OCI-LY3 (cell line): ENCODE data around the gene SEBOX.

Source experiments
- H2AFZ ChIP-seq: fragments of 200-600, 300-600 bp; shearing (Covaris generic); 2 replicates; pipeline ENCODE4 v1.6.0; 2014; ENCODE audit warnings: antibody characterized with exemption, low read depth, low read length
- H3K27ac ChIP-seq: fragments of 200-600, 300-600 bp; sonication (generic); 2 replicates; pipeline ENCODE4 v1.5.1; 2014; ENCODE audit warnings: mild to moderate bottlenecking, low read length, moderate library complexity, mixed read lengths
- H3K27me3 ChIP-seq: fragments of 200-600, 300-600 bp; sonication (generic); 2 replicates; pipeline ENCODE4 v1.6.1; 2014; ENCODE audit warnings: low read depth, low read length, mixed read lengths
- H3K36me3 ChIP-seq: fragments of 200-600, 300-600 bp; sonication (generic); replicated peaks from 2 replicates; pipeline ENCODE3; 2014; ENCODE audit warnings: low read depth, low read length, mixed read lengths
- H3K4me1 ChIP-seq: fragments of 300-600, 200-600 bp; sonication (generic); 2 replicates; pipeline ENCODE4 v1.6.1; 2014; ENCODE audit warnings: low read length, mixed read lengths
- H3K4me2 ChIP-seq: fragments of 200-600, 300-600 bp; sonication (generic); 2 replicates; pipeline ENCODE4 v1.6.1; 2014; ENCODE audit warnings: low read length, mixed read lengths
- H3K4me3 ChIP-seq: fragments of 300-600, 200-600 bp; sonication (generic); 2 replicates; pipeline ENCODE4 v1.5.1; 2014; ENCODE audit warnings: antibody characterized with exemption, mild to moderate bottlenecking, low read length, moderate library complexity
- H3K79me2 ChIP-seq: fragments of 300-600, 200-600 bp; shearing (Covaris generic); 2 replicates; pipeline ENCODE4 v1.6.1; 2014; ENCODE audit warnings: mild to moderate bottlenecking, low read length, mixed read lengths
- H3K9ac ChIP-seq: fragments of 300-600, 200-600 bp; shearing (Covaris generic); 2 replicates; pipeline ENCODE4 v1.6.0; 2014; ENCODE audit warnings: mild to moderate bottlenecking, low read length, moderate library complexity
- H3K9me3 ChIP-seq: fragments of 200-600, 300-600 bp; shearing (Covaris generic); 2 replicates; pipeline ENCODE4 v1.6.1; 2014; ENCODE audit warnings: low read length, mixed read lengths; ENCODE audit not compliant: insufficient read depth
- H4K20me1 ChIP-seq: fragments of 200-600, 300-600 bp; sonication (generic); 2 replicates; pipeline ENCODE4 v1.6.1; 2016; ENCODE audit warnings: low read length, mixed read lengths; ENCODE audit not compliant: insufficient read depth
- CTCF ChIP-seq: fragments of 200-600, 300-600 bp; sonication (generic); IDR thresholded peaks from 2 replicates; pipeline ENCODE4 v1.5.1; 2014; ENCODE audit warnings: antibody characterized with exemption, low read length, low read depth
- EZH2phosphoT487 ChIP-seq: fragments of 200-600 bp; shearing (Covaris generic); IDR thresholded peaks from 2 replicates; pipeline ENCODE4 v1.6.1; 2018; ENCODE audit warnings: antibody characterized with exemption, mixed run types, low read depth

SEBOX gene, protein sequence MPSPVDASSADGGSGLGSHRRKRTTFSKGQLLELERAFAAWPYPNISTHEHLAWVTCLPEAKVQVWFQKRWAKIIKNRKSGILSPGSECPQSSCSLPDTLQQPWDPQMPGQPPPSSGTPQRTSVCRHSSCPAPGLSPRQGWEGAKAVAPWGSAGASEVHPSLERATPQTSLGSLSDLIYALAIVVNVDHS

DNA sequence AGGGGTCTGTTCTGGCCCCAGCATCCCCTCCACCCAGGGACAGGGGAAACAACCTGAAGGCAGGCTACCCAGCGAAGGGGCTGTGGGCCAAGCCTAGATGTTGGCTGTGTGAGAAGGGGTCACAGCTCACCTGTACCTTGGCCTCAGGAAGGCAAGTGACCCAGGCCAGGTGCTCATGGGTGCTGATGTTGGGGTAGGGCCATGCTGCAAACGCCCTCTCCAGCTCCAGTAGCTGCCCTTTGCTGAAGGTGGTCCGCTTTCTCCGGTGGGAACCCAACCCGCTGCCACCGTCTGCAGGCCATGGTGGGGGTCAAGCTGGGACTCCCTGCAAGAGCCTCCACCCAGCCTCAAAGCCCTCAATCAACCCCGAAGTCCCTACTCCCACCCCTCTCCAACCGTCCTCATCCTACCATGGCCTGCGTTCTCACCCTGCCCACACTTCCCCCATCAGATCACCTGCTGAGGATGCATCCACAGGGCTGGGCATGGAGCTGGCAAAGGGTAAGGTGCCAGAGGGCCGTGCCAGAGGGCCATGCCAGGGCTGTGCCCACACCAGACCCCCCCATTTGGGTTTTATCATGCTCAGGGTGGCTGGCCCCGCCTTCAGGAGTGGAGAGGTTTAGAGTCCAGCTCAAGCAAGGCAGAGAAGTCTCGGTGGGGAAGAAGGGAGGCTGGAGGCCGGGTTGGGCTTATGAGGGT, at the start of gene SEBOX:
Gene SEBOX, minus strand, starts transcription at position 535 of the 699 bp plus-strand sequence. Its CDS starts 48 bp downstream, at position 487.
- no peaks in the 10 kb centered on the region for H3K4me1 ChIP-seq
- H2AFZ ChIP-seq = no peak within 1 kb of the TSS
- TF ChIP-seq CTCF (no peak), EZH2phosphoT487 (no peak)
- no peaks in the 10 kb centered on the region for H3K9me3 ChIP-seq
- no peaks in the 10 kb centered on the region for H4K20me1 ChIP-seq
- H3K36me3 ChIP-seq = peaks cover 23% of the 10 kb centered on the region
- H3K79me2 ChIP-seq = no peaks in the 10 kb centered on the region
- H3K9ac ChIP-seq = no peak within 1 kb of the TSS
- H3K27me3 ChIP-seq = no peaks in the 10 kb centered on the region
- H3K4me2 ChIP-seq = no peak within 1 kb of the TSS
- H3K27ac ChIP-seq = no peak within 1 kb of the TSS
- H3K4me3 ChIP-seq = no peak within 1 kb of the TSS

GRCh38 chr17:28413804-28414203, 48.8 kb upstream of the SEBOX start:
- peaks cover 3% of the 10 kb centered on the region; the same call in 1 of the 2 replicates for H3K4me1 ChIP-seq
- H3K36me3 ChIP-seq = no peaks in the 10 kb centered on the region
- H3K4me2 ChIP-seq = no peak overlapping the region
- no peaks in the 10 kb centered on the region for H3K79me2 ChIP-seq
- TF ChIP-seq CTCF = no peak
- TF ChIP-seq EZH2phosphoT487 = no peak
- no peak overlapping the region for H3K9ac ChIP-seq
- no peaks in the 10 kb centered on the region for H4K20me1 ChIP-seq
- no peak overlapping the region for H2AFZ ChIP-seq
- H3K27ac ChIP-seq = no peak overlapping the region
- peaks cover 5% of the 10 kb centered on the region; the same call in 1 of the 2 replicates for H3K27me3 ChIP-seq
- no peak overlapping the region for H3K4me3 ChIP-seq
- H3K9me3 ChIP-seq = no peaks in the 10 kb centered on the region

GRCh38 chr17:28412099-28412498, 47.1 kb upstream of the SEBOX start:
- Histone ChIP-seq H4K20me1 (no peaks in the 10 kb centered on the region), H3K9me3 (no peaks in the 10 kb centered on the region), H3K4me3 (no peak overlapping the region), H2AFZ (no peak overlapping the region), H3K9ac (no peak overlapping the region), H3K79me2 (no peaks in the 10 kb centered on the region), H3K4me1 (peaks cover 2% of the 10 kb centered on the region; the same call in 1 of the 2 replicates), H3K27me3 (peaks cover 5% of the 10 kb centered on the region; the same call in 1 of the 2 replicates), H3K36me3 (no peaks in the 10 kb centered on the region), H3K27ac (no peak overlapping the region), H3K4me2 (no peak overlapping the region)
- TF ChIP-seq CTCF = no peak
- TF ChIP-seq EZH2phosphoT487 = no peak

DNA sequence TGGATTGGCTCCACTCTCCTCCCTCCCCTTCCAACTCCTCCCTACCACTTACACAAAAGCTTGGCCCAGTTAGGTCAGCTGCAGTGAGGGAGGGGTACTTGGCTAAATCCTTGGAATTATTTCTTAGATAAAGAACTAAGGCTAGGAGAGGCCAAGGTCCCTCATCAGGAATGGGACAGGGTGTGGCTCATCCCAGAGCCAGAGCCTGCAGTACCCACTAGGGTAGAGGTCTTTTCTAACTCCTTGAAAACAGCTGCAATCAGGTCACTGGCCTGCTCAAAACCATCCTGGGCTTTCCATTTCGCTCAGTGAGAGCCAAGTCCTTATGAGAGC, 42.9 kb upstream of the SEBOX start:
- H3K9ac ChIP-seq = no peak overlapping the region

More for the DNA sequence above, 42.9 kb upstream of the SEBOX start:
- no peaks in the 10 kb centered on the region for H4K20me1 ChIP-seq
- no peaks in the 10 kb centered on the region for H3K79me2 ChIP-seq
- TF ChIP-seq EZH2phosphoT487 = no peak
- no peak for TF ChIP-seq CTCF
- H3K4me2 ChIP-seq = no peak overlapping the region
- H3K4me3 ChIP-seq = no peak overlapping the region
- no peaks in the 10 kb centered on the region for H3K36me3 ChIP-seq
- H3K27me3 ChIP-seq = no peaks in the 10 kb centered on the region
- H3K4me1 ChIP-seq = peaks cover 16% of the 10 kb centered on the region
- H2AFZ ChIP-seq = no peak overlapping the region
- H3K27ac ChIP-seq = no peak overlapping the region
- no peaks in the 10 kb centered on the region for H3K9me3 ChIP-seq
